IMR-90 (cell line): ENCODE measurements around the gene HDGF. TPM values are rescaled to one million over a fixed set of nuclear protein-coding genes. Genes with fewer than 3 reads are reported as not detected.

Experiments
- ATAC-seq: fragments of 200-7000 bp; cut with Tn5 transposase; 2 replicates; pipeline ENCODE4 v1.9.1; 2020; ENCODE audit warnings: low read depth, mild to moderate bottlenecking, moderate library complexity
- BruUV-seq: library from RNA; stranded (reverse); fragments of 400-500 nt; replicated peaks from 2 replicates; lab custom pipeline; 2021; lab: Mats Ljungman, UMichigan
- CTCF ChIA-PET: fragments of 300-600 bp; formaldehyde crosslinking; extraction: SDS; loops from one replicate; lab custom pipeline; 2021; ENCODE audit warnings: antibody characterized with exemption; lab: Yijun Ruan, JAX
- POLR2A ChIA-PET: fragments of 300-600 bp; sonication (Branson Sonifier 250); formaldehyde crosslinking; loops from one replicate; lab custom pipeline; 2022; ENCODE audit warnings: antibody characterized with exemption; ENCODE audit not compliant: unreplicated experiment; lab: Charles Lee
- DNase-seq: peaks from one replicate; pipeline ENCODE4 v3.0.0; 2013
- H2AFZ ChIP-seq: replicated peaks from 2 replicates; pipeline ENCODE3; 2013; ENCODE audit warnings: low read length, mild to moderate bottlenecking; ENCODE audit not compliant: poor library complexity
- H2AK5ac ChIP-seq: 2 replicates; pipeline ENCODE4 v1.6.1; 2013; ENCODE audit warnings: low read depth, low read length, inconsistent platforms
- H2AK9ac ChIP-seq: replicated peaks from 2 replicates; pipeline ENCODE3; 2013; ENCODE audit warnings: mild to moderate bottlenecking, low read depth, low read length, moderate library complexity; ENCODE audit not compliant: poor library complexity
- H2BK120ac ChIP-seq: 2 replicates; pipeline ENCODE4 v1.6.1; 2013; ENCODE audit warnings: low read depth, low read length, inconsistent platforms
- H2BK15ac ChIP-seq: 3 replicates; pipeline ENCODE4 v1.6.1; 2013; ENCODE audit warnings: low read depth, low read length, inconsistent platforms
- H2BK20ac ChIP-seq: 2 replicates; pipeline ENCODE4 v1.6.1; 2013; ENCODE audit warnings: low read depth, mild to moderate bottlenecking, inconsistent platforms, low read length, moderate library complexity
- H2BK5ac ChIP-seq: 2 replicates; pipeline ENCODE4 v1.6.1; 2013; ENCODE audit warnings: mild to moderate bottlenecking, low read depth, low read length, inconsistent platforms; ENCODE audit not compliant: poor library complexity, severe bottlenecking
- H3K14ac ChIP-seq: replicated peaks from 2 replicates; pipeline ENCODE4 v1.6.1; 2013; ENCODE audit warnings: low read depth, low read length, inconsistent platforms
- H3K18ac ChIP-seq: 2 replicates; pipeline ENCODE4 v1.6.1; 2013; ENCODE audit warnings: low read depth, low read length, control low read depth
- H3K23ac ChIP-seq: 2 replicates; pipeline ENCODE4 v1.6.1; 2013; ENCODE audit warnings: low read depth, low read length, inconsistent platforms
- H3K27ac ChIP-seq: 2 replicates; pipeline ENCODE4 v1.5.1; 2013; ENCODE audit warnings: mild to moderate bottlenecking, control low read depth, low read length; ENCODE audit not compliant: insufficient read depth
- H3K27me3 ChIP-seq: 2 replicates; pipeline ENCODE4 v1.6.1; 2013; ENCODE audit warnings: low read length; ENCODE audit not compliant: control insufficient read depth, insufficient read depth
- H3K36me3 ChIP-seq: 2 replicates; pipeline ENCODE4 v1.6.1; 2013; ENCODE audit warnings: low read length, mixed read lengths; ENCODE audit not compliant: control insufficient read depth, insufficient read depth
- H3K4ac ChIP-seq: 2 replicates; pipeline ENCODE4 v1.6.1; 2013; ENCODE audit warnings: low read depth, low read length, inconsistent platforms
- H3K4me1 ChIP-seq: 2 replicates; pipeline ENCODE4 v1.6.1; 2013; ENCODE audit warnings: low read length, mixed read lengths; ENCODE audit not compliant: control insufficient read depth, insufficient read depth
- H3K4me2 ChIP-seq: 2 replicates; pipeline ENCODE4 v1.6.1; 2013; ENCODE audit warnings: low read depth, mild to moderate bottlenecking, control low read depth, low read length, moderate library complexity
- H3K4me3 ChIP-seq: 2 replicates; pipeline ENCODE4 v1.5.1; 2013; ENCODE audit warnings: low read depth, mild to moderate bottlenecking, control low read depth, low read length, moderate library complexity; ENCODE audit not compliant: insufficient read depth
- H3K56ac ChIP-seq: 2 replicates; pipeline ENCODE4 v1.6.1; 2013; ENCODE audit warnings: low read length, inconsistent platforms; ENCODE audit not compliant: insufficient read depth; ENCODE audit errors: extremely low read depth
- H3K79me1 ChIP-seq, 2 experiments: 2 replicates each; pipeline ENCODE4 v1.6.1; 2013; ENCODE audit warnings: low read length in 2 of 2, inconsistent platforms in 1 of 2, low read depth in 1 of 2
- H3K9ac ChIP-seq: 2 replicates; pipeline ENCODE4 v1.6.1; 2013; ENCODE audit warnings: low read depth, low read length, control low read depth
- H3K9me1 ChIP-seq: 2 replicates; pipeline ENCODE4 v1.6.1; 2013; ENCODE audit warnings: low read length, inconsistent platforms; ENCODE audit not compliant: insufficient read depth
- H3K9me3 ChIP-seq: 2 replicates; pipeline ENCODE4 v1.6.1; 2013; ENCODE audit warnings: low read length; ENCODE audit not compliant: control insufficient read depth, insufficient read depth
- H4K20me1 ChIP-seq: 2 replicates; pipeline ENCODE4 v1.6.1; 2013; ENCODE audit warnings: low read length, inconsistent platforms; ENCODE audit not compliant: insufficient read depth
- H4K5ac ChIP-seq: 2 replicates; pipeline ENCODE4 v1.6.1; 2013; ENCODE audit warnings: mild to moderate bottlenecking, low read depth, low read length, control low read depth
- H4K8ac ChIP-seq, 2 experiments: 2 replicates each; pipeline ENCODE4 v1.6.1; 2013; ENCODE audit warnings: low read depth in 2 of 2, low read length in 2 of 2, control low read depth in 1 of 2, inconsistent platforms in 1 of 2
- H4K91ac ChIP-seq: 2 replicates; pipeline ENCODE4 v1.6.1; 2013; ENCODE audit warnings: low read depth, low read length, inconsistent platforms; ENCODE audit not compliant: insufficient read depth
- BHLHE40 ChIP-seq: fragments of 150-350 bp; IDR thresholded peaks from 2 replicates; pipeline ENCODE4 v1.6.1; 2016; ENCODE audit warnings: mild to moderate bottlenecking, low read depth, low read length
- MAFK ChIP-seq: IDR thresholded peaks from 2 replicates; pipeline ENCODE4 v1.6.1; 2012; ENCODE audit warnings: low read depth, low read length, improper control_type of control experiment
- MXI1 ChIP-seq: IDR thresholded peaks from 2 replicates; pipeline ENCODE4 v1.6.1; 2012; ENCODE audit warnings: low read depth, mild to moderate bottlenecking, low read length, moderate library complexity, borderline replicate concordance
- NFE2L2 ChIP-seq: fragments of 150-350 bp; IDR thresholded peaks from 2 replicates; pipeline ENCODE4 v1.6.1; 2016; ENCODE audit warnings: low read depth, mild to moderate bottlenecking, low read length
- POLR2A ChIP-seq: IDR thresholded peaks from 2 replicates; pipeline ENCODE4 v1.6.1; 2012; ENCODE audit warnings: mild to moderate bottlenecking, low read depth, low read length
- RCOR1 ChIP-seq: IDR thresholded peaks from 2 replicates; pipeline ENCODE4 v1.6.1; 2012; ENCODE audit warnings: mild to moderate bottlenecking, low read length, improper control_type of control experiment; ENCODE audit not compliant: insufficient replicate concordance
- WGBS, 2 experiments: methylation state at CpG; one replicate each; pipeline versions ENCODE4 v1.1.5 to v1.1.7; 2013; ENCODE audit warnings: missing lambda C conversion rate in 2 of 2; ENCODE audit not compliant: insufficient read length in 1 of 2; ENCODE audit errors: extremely low coverage in 2 of 2; 5-methylcytosine and 5-hydroxymethylcytosine counted together
- dilution Hi-C: fragments of 300-500 bp; cut with HindIII; formaldehyde crosslinking; loops from one replicate; pipeline ENCODE4 v1.14.3; 2018; ENCODE audit warnings: low sequenced_read_pairs; ENCODE audit not compliant: unreplicated experiment
- in situ Hi-C: fragments of 300-500 bp; cut with MboI; formaldehyde crosslinking; loops from 3 replicates; pipeline ENCODE4 v1.14.3; 2019; ENCODE audit warnings: low sequenced_read_pairs, inconsistent platforms, mixed read lengths
- intact Hi-C: fragments of 100-400 bp; cut with micrococcal nuclease; formaldehyde crosslinking; loops from 2 replicates; pipeline ENCODE4 v1.10.0; 2022
- polyA plus RNA-seq, 3 experiments: library from polyadenylated mRNA; depleted of rRNA; stranded (reverse); fragments of >200 nt; gene quantifications; 2 replicates each; pipeline ENCODE4 v1.2.3, GENCODE V29; 2012; ENCODE audit warnings: low replicate concordance in 1 of 3
- total RNA-seq: library from RNA; depleted of rRNA; stranded (reverse); fragments of >200 nt; gene quantifications from 2 replicates; pipeline ENCODE4 v1.2.3, GENCODE V29; 2012
- TF ChIP-seq, protein P1 (sequence below): fragments of 150-350 bp; IDR thresholded peaks from 2 replicates; pipeline ENCODE4 v1.6.1; 2016; ENCODE audit warnings: low read depth, mild to moderate bottlenecking, low read length, moderate library complexity, borderline replicate concordance
- TF ChIP-seq, protein P2 (sequence below): fragments of 150-350 bp; IDR thresholded peaks from 2 replicates; pipeline ENCODE4 v1.6.1; 2017; ENCODE audit warnings: mild to moderate bottlenecking, antibody characterized with exemption, low read length, low read depth

Gene HDGF
- total and polyA plus RNA-seq, 2 of the 4 experiments (the other 2 are of a cell fraction) = 94.6 to 123 TPM

DNA sequence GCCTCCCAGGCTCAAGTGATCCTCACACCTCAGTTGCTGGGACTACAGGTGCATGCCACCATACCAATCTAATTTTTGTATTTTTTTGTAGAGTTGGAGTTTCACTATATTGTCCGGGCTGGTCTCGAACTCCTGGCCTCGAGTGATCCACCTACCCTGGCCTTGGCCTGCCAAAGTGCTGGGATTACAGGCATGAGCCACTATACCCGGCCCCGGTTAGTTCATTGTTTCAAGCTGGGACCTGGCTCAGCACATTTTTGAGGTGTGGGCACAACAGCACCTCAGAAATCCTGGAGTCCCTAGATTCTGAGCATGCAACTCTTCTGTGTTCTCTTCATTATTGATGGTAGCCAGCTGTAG, 43.9 kb upstream of the HDGF start:
- Histone ChIP-seq H2BK20ac (no peak overlapping the region), H3K9ac (no peak overlapping the region), H3K9me1 (no peaks in the 10 kb centered on the region), H4K91ac (no peak overlapping the region), H3K4me1 (peaks cover 2% of the 10 kb centered on the region; the same call in 1 of the 2 replicates), H3K79me1 (peaks cover 0 to 18% of the 10 kb centered on the region in 2 experiments; a peak in 2 of 4 replicates), H3K4me3 (no peak overlapping the region), H2AK5ac (no peak overlapping the region), H3K4me2 (no peak overlapping the region), H3K14ac (no peak overlapping the region), H4K8ac (no peak overlapping the region), H4K20me1 (peaks cover 34% of the 10 kb centered on the region), H3K4ac (no peak overlapping the region), H4K5ac (no peak overlapping the region), H2BK15ac (no peak overlapping the region), H2AK9ac (no peak overlapping the region), H2BK120ac (no peak overlapping the region), H3K23ac (no peak overlapping the region), H3K56ac (no peak overlapping the region), H2BK5ac (no peak overlapping the region), H3K27me3 (no peaks in the 10 kb centered on the region), H3K36me3 (peaks cover 56% of the 10 kb centered on the region), H3K27ac (no peak overlapping the region), H3K9me3 (no peaks in the 10 kb centered on the region), H3K18ac (no peak overlapping the region), H2AFZ (no peak overlapping the region)
- TF ChIP-seq POLR2A (no peak), RCOR1 (no peak), BHLHE40 (no peak), MAFK (no peak), NFE2L2 (no peak), MXI1 (no peak)
- TF ChIP-seq, protein P1, sequence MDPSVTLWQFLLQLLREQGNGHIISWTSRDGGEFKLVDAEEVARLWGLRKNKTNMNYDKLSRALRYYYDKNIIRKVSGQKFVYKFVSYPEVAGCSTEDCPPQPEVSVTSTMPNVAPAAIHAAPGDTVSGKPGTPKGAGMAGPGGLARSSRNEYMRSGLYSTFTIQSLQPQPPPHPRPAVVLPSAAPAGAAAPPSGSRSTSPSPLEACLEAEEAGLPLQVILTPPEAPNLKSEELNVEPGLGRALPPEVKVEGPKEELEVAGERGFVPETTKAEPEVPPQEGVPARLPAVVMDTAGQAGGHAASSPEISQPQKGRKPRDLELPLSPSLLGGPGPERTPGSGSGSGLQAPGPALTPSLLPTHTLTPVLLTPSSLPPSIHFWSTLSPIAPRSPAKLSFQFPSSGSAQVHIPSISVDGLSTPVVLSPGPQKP = no peak
- TF ChIP-seq, protein P2, sequence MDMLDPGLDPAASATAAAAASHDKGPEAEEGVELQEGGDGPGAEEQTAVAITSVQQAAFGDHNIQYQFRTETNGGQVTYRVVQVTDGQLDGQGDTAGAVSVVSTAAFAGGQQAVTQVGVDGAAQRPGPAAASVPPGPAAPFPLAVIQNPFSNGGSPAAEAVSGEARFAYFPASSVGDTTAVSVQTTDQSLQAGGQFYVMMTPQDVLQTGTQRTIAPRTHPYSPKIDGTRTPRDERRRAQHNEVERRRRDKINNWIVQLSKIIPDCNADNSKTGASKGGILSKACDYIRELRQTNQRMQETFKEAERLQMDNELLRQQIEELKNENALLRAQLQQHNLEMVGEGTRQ = no peak
- BruUV-seq = no TSS peak
- dilution Hi-C loops = no loop called here
- DNase-seq (no peak), ATAC-seq (no peak)
- ChIA-PET POLR2A (interaction anchor here (0.5 kb wide), 1 partner anchor 66 kb away, joined by 3 read pairs; no protein-coding TSS in a partner anchor), CTCF (interaction anchor here (0.7 to 1.9 kb wide), 3 partner anchors 64 to 94 kb away, joined by 3 to 5 read pairs (median 3); no protein-coding TSS in a partner anchor)
- intact Hi-C loops = loop anchor here (5.0 kb wide), 1 partner anchor 127 kb away; the partner anchor contains the start of gene LRRC71
- in situ Hi-C loops = no loop called here
- WGBS, 2 experiments = 100% methylated on average over 3 of the region's 5 CpGs; no CpG with 5 or more reads in 1 of the 2 experiments
